NB4 (cell line): ENCODE results near the gene NCAM1.

Experiments used
- CTCF ChIP-seq: IDR thresholded peaks from one replicate; pipeline ENCODE4 v1.5.1; 2012; ENCODE audit warnings: low read depth, low read length
- TF ChIP-seq, protein P1 (sequence below): IDR thresholded peaks from 2 replicates; pipeline ENCODE4 v1.6.1; 2011; ENCODE audit warnings: low read depth, low read length

DNA sequence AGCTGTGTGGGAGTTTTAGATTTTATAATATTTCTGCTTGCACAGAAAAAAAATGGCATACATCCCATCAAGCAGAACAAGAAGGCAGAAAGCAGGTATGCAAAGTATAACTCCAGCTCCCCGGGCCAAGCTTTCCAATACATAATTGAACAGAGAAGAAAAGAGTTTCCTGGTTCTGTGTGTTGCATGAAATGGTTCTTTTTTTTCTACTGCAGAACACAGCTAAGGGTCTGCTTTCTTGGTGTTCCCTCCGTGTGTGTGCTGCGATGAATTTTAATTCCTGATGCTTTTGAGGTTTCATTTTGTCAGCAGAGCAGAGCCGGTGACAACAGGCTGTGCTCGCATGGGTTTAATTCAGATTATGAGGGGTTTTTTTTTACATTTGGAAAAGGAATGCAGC lies 282.5 kb downstream of the NCAM1 start:
- TF ChIP-seq CTCF = no peak
- TF ChIP-seq, protein P1, sequence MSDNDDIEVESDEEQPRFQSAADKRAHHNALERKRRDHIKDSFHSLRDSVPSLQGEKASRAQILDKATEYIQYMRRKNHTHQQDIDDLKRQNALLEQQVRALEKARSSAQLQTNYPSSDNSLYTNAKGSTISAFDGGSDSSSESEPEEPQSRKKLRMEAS = no peak
